OCI-LY7 (cell line): ENCODE measurements around the gene KLHDC10.

ENCODE experiments used
- CTCF ChIP-seq: fragments of 200-600 bp; sonication (generic); conservative IDR thresholded peaks from 2 replicates; pipeline ENCODE4 v1.5.1; 2014; ENCODE audit warnings: mild to moderate bottlenecking, antibody characterized with exemption, low read length, moderate library complexity, mixed read lengths
- EZH2phosphoT487 ChIP-seq: fragments of 200-600 bp; sonication (generic); IDR thresholded peaks from 2 replicates; pipeline ENCODE4 v1.6.1; 2018; ENCODE audit warnings: low read depth, borderline replicate concordance, mild to moderate bottlenecking, mixed run types, antibody characterized with exemption, low read length, moderate library complexity, mixed read lengths

DNA sequence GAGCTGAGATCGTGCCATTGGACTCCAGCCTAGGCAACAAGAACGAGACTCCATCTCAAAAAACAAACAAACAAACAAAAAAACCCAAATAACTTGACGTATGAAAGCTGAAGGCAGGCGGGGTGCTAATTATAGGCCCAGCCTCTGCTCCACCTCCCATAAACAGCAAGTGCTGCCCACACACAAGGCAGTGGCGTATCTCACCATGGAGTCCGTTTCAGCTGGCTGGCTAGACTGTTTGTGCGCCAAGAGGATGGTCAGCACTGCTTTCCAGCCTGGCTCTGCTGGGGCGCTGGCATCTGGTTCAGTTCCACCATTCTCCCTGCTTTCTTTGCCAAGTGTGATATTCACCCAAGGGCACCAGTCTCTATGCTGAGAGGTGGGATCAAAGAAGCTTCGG lies 48.2 kb upstream of the KLHDC10 start:
- TF ChIP-seq CTCF (no peak), EZH2phosphoT487 (no peak)
